ENCODE data around the gene SCNN1A. TPM values are rescaled to one million over a fixed set of nuclear protein-coding genes. Genes with fewer than 3 reads are reported as not detected.
A peak's percentile ranks its signal among the peaks of the same experiment; 100 is the strongest.

SCNN1A gene
- total RNA-seq, 1 experiment from 2014 or later = 118 TPM

- peaks cover 79 to 99% of the 10 kb centered on the region in 2 experiments for H3K4me1 ChIP-seq (ENCODE audit: control insufficient read depth in 1 of 2, insufficient read depth in 2 of 2, low read length in 2 of 2)
- H3K27ac ChIP-seq (ENCODE audit: low read depth, low read length) = peak overlapping the region; percentile 100
- H3K9me2 ChIP-seq (ENCODE audit: insufficient read depth) = no peaks in the 10 kb centered on the region
- H3K9me3 ChIP-seq (ENCODE audit: control insufficient read depth in 1 of 2, insufficient read depth in 1 of 2, low read depth in 1 of 2, low read length in 2 of 2) = no peaks in the 10 kb centered on the region
- H3K9ac ChIP-seq (ENCODE audit: low read length) = peak overlapping the region; percentile 73
- H3K4me3 ChIP-seq (replicated peaks in 1 of 2; ENCODE audit: low read depth in 1 of 2, low read length in 2 of 2) = peak overlapping the region; percentile 20 to 58
- no peaks in the 10 kb centered on the region for H3K27me3 ChIP-seq (ENCODE audit: insufficient read depth, low read length)
- no peak overlapping the region for H2AFZ ChIP-seq (ENCODE audit: low read depth, low read length, poor library complexity, severe bottlenecking)
- H4K20me1 ChIP-seq (ENCODE audit: insufficient read depth) = no peaks in the 10 kb centered on the region
- CTCF ChIA-PET = interaction anchor here (1.1 to 1.3 kb wide), 3 partner anchors 16 to 35 kb away, joined by 3 to 6 read pairs (median 3); no protein-coding TSS in a partner anchor
- intact Hi-C loops (cut with micrococcal nuclease) = loop anchor here (1.0 kb wide), 1 partner anchor 35 kb away; no protein-coding TSS in a partner anchor
- peak overlapping the region; percentile 91 for H3K4me2 ChIP-seq (ENCODE audit: low read length)
- ATAC-seq = peak; percentile 66
- POLR2A ChIA-PET = interaction anchor here (0.7 to 3.8 kb wide), 10 partner anchors 10 to 318 kb away, joined by 3 to 29 read pairs (median 6); partner anchors contain the start of genes GAPDH, LTBR, TNFRSF1A and VAMP1
- peak; percentile 95 for DNase-seq (ENCODE audit: low read depth, low spot score)
- RAD21 ChIA-PET (ENCODE audit: low non-redundant PET in 1 of 2, low total read pairs in 2 of 2, uncharacterized antibody in 2 of 2, unreplicated experiment in 2 of 2) = interaction anchor here (0.8 to 1.8 kb wide), 3 partner anchors 29 to 94 kb away, joined by 3 to 5 read pairs (median 4); partner anchors contain the start of gene TNFRSF1A (in 1 of the 2)
- no TSS peak for BruUV-seq (replicated peaks)
- H3K36me3 ChIP-seq (ENCODE audit: control insufficient read depth in 1 of 2, insufficient read depth in 2 of 2, low read length in 2 of 2) = peaks cover 0 to 15% of the 10 kb centered on the region in 2 experiments; a peak in 1 of 4 replicates
- H3K79me2 ChIP-seq (ENCODE audit: insufficient read depth, low read length) = peaks cover 74% of the 10 kb centered on the region
- no peak for TF ChIP-seq JUND (IDR thresholded peaks at IDR 0.05)
- TF ChIP-seq CBX3 (IDR thresholded peaks at IDR 0.05; ENCODE audit: low read depth) = no peak
- TF ChIP-seq YY1 (IDR thresholded peaks at IDR 0.05; ENCODE audit: extremely low read depth, insufficient replicate concordance, low read depth, low read length) = peak; percentile 20
- no peak for TF ChIP-seq ELF1 (IDR thresholded peaks at IDR 0.05; ENCODE audit: borderline replicate concordance, low read depth)
- peak; percentile 40 for TF ChIP-seq POLR2A (IDR thresholded peaks at IDR 0.05; ENCODE audit: borderline replicate concordance, extremely low read depth, insufficient read depth, insufficient read length)
- TF ChIP-seq EZH2 (IDR thresholded peaks at IDR 0.05) = no peak
- no peak for TF ChIP-seq FOSL1 (IDR thresholded peaks at IDR 0.05; ENCODE audit: low read depth)
- TF ChIP-seq SIN3A (IDR thresholded peaks at IDR 0.05; ENCODE audit: low read depth) = no peak
- TF ChIP-seq TCF7L2 (IDR thresholded peaks at IDR 0.05; ENCODE audit: borderline replicate concordance, extremely low read depth, insufficient read depth, insufficient read length) = peak; percentile 85
- TF ChIP-seq EGR1 (IDR thresholded peaks at IDR 0.05; ENCODE audit: low read depth) = no peak
- no peak for TF ChIP-seq ZNF274 (IDR thresholded peaks at IDR 0.05; ENCODE audit: low read depth, low read length)
- no peak for TF ChIP-seq SP1 (IDR thresholded peaks at IDR 0.05; ENCODE audit: low read depth)
- TF ChIP-seq EZH2phosphoT487 (IDR thresholded peaks at IDR 0.05; ENCODE audit: borderline replicate concordance) = no peak
- no peak for TF ChIP-seq CEBPB (IDR thresholded peaks at IDR 0.05; ENCODE audit: low read depth)
- no peak for TF ChIP-seq ZFX (IDR thresholded peaks at IDR 0.05)
- no peak for TF ChIP-seq RAD21 (IDR thresholded peaks at IDR 0.05; ENCODE audit: low read depth)
- no peak for TF ChIP-seq ZBTB33 (IDR thresholded peaks at IDR 0.05; ENCODE audit: extremely low read depth, insufficient replicate concordance, low read length)
- TF ChIP-seq, protein P1, sequence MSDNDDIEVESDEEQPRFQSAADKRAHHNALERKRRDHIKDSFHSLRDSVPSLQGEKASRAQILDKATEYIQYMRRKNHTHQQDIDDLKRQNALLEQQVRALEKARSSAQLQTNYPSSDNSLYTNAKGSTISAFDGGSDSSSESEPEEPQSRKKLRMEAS (IDR thresholded peaks at IDR 0.05) = no peak
- TF ChIP-seq SRF (IDR thresholded peaks at IDR 0.05; ENCODE audit: low read depth) = no peak
- TF ChIP-seq, protein P2, sequence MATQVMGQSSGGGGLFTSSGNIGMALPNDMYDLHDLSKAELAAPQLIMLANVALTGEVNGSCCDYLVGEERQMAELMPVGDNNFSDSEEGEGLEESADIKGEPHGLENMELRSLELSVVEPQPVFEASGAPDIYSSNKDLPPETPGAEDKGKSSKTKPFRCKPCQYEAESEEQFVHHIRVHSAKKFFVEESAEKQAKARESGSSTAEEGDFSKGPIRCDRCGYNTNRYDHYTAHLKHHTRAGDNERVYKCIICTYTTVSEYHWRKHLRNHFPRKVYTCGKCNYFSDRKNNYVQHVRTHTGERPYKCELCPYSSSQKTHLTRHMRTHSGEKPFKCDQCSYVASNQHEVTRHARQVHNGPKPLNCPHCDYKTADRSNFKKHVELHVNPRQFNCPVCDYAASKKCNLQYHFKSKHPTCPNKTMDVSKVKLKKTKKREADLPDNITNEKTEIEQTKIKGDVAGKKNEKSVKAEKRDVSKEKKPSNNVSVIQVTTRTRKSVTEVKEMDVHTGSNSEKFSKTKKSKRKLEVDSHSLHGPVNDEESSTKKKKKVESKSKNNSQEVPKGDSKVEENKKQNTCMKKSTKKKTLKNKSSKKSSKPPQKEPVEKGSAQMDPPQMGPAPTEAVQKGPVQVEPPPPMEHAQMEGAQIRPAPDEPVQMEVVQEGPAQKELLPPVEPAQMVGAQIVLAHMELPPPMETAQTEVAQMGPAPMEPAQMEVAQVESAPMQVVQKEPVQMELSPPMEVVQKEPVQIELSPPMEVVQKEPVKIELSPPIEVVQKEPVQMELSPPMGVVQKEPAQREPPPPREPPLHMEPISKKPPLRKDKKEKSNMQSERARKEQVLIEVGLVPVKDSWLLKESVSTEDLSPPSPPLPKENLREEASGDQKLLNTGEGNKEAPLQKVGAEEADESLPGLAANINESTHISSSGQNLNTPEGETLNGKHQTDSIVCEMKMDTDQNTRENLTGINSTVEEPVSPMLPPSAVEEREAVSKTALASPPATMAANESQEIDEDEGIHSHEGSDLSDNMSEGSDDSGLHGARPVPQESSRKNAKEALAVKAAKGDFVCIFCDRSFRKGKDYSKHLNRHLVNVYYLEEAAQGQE (IDR thresholded peaks at IDR 0.05; ENCODE audit: low read depth) = no peak
- TF ChIP-seq POLR2AphosphoS5 (IDR thresholded peaks at IDR 0.05; ENCODE audit: low read depth, low read length) = peak; percentile 66
These were observed 4.2 kb downstream of the SCNN1A start for GRCh38 chr12:6370994-6371754.
